ENCODE results near the gene TXNDC5.
"Not testable (repeated sequence)": the region's sequence is repeated elsewhere in the genome, so short reads cannot be mapped to it uniquely, and the experiment has no call there.

The TXNDC5 gene

DNA sequence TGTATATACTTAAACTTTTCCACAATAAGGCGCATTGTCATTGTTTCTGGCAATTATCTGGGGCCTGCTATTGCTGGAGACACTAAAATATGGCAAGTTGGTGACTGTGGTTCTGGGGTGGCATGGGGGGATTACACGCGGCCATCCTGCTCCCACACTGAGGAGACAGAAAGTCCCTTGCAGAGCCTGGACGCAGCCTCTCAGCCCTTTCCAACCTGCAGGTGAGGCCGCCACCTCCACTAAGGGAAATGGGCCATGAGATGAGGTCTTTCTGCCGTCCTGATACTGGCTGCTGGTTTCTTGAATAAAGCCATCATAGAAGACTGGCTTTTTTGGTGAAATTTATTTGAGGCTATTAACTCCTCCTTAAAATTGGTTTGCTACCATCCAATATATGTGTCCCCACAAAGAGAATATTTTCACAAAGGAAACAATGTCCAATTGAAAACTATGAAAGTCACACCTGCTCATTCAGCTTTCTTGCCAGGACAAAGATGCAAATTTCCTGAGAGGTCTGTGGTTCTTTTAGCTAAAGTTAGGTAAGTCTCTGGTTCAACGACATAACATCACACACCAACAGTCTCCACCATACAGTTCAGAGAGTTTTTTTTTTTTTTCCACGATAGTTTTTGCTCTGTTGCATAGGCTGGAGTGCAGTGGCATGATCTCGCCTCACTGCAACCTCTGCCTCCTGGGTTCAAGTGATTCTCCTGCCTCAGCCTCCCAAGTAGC, 13.0 kb downstream of the TXNDC5 start:
- FAIRE-seq = peak; percentile 88

DNA sequence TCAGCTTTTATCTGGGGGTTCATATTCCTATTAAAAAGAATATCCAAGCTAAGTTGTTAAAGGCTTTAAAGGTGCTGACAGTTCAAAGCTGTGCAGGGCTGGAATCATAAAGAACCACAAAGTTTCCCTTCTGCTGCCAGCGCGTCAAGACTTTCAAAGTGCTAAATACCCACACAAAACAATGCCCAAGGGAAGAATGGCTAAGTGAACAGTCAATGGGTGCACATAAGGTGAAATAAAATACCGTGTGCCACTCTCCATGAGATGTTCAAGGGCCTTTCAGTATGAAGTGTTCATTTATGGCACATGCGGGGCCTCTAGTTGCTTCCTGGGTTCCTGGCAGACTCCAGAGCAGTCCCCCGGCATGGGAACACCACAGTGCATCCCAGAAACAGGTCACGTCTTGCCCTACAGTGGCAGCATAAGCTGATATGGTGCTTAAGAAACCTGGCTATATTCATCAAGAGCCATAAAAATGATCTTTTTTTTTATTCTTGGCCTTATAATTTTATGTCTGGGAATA, 14.1 kb downstream of the TXNDC5 start:
- DNase-seq (ENCODE audit: insufficient read length, low spot score) = no peak
- no peak for FAIRE-seq

More for the DNA sequence above, 13.0 kb downstream of the TXNDC5 start:
- DNase-seq (ENCODE audit: insufficient read length, low spot score) = no peak

DNA sequence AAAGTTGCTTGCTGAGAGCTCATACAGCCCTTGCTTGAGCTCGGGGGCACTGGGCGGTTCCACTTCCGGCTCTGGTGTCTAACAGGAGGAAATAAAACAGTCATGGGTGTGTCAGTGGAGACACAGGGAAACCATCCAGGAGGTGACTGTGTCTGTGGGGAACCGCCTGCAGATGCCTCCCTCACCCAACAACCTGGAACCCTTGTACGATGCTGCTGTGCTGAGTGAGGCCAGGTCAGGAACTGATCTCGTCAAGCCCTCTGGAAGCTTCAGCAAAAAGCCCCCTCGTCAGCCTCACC, 15.5 kb downstream of the TXNDC5 start:
- no peak for FAIRE-seq
- DNase-seq (ENCODE audit: insufficient read length, low spot score) = no peak

DNA sequence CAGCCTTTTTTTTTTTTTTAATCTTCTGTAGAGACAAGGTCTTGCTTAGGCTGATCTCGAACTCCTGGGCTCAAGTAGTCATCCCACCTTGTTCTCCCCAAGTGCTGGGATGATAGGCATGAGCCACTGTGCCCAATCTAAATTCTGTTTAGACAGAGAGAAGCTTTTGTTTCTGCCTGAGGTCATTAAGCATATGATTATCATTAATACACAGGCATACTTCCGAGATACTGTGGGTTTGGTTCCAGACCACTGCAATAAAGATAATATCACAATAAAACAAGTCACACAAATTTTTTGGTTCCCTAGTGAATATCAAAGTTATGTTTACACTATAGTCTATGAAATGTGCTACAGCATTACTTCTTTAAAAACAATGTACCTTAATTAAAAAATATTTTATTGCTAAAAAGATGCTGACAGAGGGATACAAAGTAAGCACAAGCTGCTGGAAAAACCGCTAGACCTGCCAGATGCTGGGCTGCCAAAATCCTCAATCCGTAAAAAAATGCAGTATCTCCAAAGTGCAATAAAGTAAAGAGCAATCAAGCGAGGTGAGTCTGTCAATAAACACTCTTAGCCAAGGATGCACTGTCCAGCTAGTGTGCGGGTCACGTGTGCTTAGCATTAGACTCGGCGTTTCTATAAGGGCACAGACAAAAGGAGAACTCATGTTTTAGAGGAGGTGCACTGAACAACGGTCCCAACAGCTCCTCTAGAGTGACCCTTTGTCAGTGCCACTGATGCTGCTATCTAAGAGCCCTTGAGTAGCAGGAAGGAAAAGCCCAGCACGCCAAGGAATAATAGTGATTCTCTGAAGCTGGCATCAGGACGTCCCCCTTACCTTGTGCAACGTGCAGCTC, 16.1 kb downstream of the TXNDC5 start:
- no peak for FAIRE-seq
- DNase-seq (ENCODE audit: insufficient read length, low spot score) = no peak

DNA sequence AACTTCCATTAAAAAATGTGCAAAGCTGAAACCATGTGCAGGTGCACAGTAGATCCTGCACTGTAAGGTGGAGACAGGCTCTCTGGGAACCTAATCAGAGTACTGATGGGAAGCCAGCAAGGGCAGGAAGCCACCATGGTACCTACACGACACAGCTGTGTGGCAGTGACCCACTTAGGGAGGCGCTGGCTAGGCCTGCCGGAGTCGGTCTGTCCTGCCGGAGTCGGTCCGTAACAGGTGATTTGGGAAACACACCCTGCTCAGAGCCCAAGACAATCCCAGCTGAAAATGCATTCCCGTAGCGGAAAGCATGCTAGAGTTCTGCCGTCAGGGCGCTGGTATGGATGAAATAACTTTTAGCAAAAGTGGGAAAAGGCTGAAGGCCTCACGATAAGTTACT, 17.2 kb downstream of the TXNDC5 start:
- DNase-seq (ENCODE audit: insufficient read length, low spot score) (no peak), FAIRE-seq (no peak)

DNA sequence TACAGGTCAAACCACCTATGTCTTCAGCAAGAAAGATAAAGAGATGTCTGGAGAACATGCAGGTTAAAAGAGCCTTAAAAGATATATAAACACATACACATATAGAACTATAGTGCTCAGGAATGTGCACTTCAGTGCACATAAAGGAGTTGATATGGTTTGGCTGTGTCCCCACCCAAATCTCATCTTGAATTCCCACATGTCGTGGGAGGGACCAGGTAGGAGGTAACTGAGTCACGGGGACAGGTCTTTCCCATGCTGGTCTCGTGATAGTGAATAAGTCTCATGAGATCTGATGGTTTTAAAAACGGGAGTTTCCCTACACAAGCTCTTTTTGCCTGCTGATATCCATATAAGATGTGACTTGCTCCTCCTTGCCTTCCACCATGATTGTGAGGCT, 18.2 kb downstream of the TXNDC5 start:
- DNase-seq (ENCODE audit: insufficient read length, low spot score); FAIRE-seq: not testable (repeated sequence)

DNA sequence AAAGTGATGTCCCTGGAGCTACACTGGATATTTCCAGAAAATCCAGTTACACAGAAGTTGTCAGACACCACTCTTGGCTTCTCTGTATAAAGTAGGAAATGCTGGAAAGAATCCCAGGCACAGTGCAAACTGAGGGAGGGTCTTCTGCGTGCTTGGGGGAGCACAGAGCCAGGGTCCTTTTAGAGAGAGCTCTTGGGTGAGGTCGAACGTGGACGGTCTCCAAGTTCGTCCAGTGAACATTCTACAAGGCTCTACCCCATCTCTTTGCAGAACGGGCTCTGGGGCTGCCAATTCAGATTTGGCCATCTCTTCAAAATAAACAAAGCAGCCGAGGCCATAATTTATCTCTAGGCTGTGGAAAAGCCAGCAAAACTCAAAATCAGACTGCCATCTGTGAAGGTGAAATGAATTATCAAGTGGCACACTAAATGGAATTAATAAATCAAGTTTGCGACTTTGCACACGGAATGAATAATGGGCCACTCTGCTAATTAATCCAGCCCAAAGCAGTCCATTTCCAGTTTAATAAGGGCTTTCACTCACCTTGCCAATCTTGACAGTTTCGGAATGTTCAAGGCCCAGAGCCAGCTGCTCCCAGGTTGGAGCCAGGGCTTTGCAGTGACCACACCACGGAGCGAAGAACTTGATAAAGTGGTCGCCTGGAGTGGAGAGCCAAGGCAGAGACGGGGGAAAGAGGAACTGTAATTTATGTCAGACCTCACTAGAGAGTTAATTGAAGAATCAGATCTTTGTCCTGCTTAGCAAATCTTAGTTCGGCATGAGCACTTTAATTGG, 19.3 kb downstream of the TXNDC5 start:
- FAIRE-seq = no peak

DNA sequence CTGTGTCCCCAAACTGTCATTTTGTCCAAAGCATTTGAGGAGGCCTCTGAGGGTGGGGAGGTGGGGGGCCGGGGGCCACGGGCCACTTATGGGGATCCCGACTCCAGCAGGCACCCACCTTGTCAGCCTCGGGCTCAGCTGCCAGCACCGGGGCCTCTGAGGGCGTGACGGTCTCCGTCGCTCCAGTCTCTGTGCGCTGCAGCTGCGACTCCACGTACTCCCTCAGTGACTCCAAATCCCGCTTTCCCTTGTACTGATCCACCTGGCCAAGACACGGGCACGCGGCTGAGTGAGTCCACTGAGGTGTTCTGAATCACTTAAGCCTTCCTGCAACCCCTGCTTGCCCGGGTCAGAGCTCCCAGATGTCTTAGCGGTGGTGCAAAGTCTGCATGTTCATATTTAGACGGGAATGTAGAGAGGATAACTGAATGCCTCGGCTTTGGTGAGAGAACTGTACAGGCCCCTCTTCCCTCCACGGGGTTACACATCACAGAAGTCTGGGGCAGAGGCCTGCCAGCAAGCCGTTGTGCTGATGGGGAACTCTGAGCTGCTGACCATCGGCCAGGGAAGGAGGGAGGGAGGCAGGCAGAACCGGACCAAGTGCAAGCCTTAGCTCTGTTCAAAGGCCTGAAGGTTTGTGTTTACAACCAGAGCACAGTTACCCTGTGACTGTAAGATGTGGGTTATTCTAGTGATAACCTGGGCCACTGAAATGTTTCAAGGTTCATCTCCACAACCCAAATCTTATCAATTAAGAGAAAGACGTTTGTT, 21.8 kb downstream of the TXNDC5 start:
- DNase-seq (ENCODE audit: insufficient read length, low spot score) (no peak), FAIRE-seq (no peak)

More for the DNA sequence above, 19.3 kb downstream of the TXNDC5 start:
- DNase-seq (ENCODE audit: insufficient read length, low spot score) = no peak

DNA sequence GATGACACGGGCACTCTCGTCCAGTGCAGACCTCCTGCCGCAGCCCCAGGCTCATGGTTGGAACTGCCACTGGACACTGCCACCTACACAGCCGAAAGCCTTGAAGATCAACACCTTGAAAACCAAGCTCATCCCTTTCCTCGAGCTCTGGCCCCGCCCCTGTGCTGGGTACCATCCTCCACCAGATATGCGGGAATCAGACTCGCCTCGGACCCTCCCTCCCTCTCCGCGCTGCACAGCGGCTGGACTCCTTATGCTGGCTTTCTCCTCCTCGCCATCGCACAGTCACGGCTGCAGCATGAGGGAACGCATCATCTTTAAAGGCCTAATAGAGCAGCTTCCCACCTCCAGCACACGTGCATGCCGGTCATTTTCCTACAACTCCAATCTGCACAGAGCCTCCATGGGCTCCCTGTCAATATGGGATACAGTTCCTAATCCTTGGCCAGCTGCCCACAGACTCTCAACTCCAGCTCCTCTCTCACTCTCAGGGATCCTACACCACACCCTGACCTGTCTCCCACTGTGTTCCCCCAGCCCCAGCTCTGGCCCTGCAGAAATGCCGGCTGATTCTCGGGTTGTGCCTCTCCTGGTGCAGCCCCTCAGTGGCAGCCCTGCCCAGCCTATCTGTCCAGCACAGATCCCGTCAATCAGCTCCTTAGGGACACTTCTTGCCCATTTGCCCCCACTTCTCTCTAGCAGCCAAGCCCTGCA, 23.2 kb downstream of the TXNDC5 start:
- DNase-seq (ENCODE audit: insufficient read length, low spot score) = no peak
- FAIRE-seq = no peak

DNA sequence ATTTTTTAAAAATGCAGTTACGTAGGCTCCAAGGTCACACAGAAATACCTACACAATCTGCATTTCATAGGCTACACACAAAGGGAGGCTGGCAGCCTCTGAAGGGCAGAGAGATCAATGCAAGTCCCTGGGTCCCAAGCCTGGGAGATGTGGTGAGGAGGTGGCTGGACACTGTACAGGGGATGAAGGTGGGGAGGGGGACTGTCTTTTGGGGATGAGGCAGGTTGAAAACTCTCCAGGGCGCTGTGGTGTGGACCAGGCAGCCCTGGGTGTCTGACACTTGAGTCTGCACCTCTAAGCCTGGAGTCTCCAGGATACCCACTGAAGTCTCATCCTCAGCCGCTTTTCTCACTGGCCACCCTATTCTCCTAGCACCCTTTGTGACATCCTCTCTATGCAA, 24.5 kb downstream of the TXNDC5 start:
- FAIRE-seq = no peak
- no peak for DNase-seq (ENCODE audit: insufficient read length, low spot score)

DNA sequence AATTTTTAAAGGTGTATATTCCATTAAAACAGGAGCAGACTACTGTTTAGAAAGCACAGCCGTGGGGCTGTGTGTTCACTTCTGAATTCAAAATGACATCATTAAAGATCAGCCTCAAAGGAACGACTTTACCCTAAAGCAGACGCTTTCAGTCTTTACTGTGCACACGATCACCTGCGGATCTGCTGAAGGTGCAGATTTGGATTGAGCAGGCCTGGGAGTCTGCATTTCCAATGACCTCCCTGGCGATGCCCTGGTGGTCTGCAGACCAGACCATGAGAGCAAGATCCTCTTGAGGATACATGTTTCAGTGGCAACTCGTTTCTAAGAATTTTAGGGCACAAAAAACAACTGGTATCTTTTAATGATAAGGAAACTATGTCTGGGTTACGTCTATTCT, 27.2 kb downstream of the TXNDC5 start:
- FAIRE-seq (no peak), DNase-seq (ENCODE audit: insufficient read length, low spot score) (no peak)

DNA sequence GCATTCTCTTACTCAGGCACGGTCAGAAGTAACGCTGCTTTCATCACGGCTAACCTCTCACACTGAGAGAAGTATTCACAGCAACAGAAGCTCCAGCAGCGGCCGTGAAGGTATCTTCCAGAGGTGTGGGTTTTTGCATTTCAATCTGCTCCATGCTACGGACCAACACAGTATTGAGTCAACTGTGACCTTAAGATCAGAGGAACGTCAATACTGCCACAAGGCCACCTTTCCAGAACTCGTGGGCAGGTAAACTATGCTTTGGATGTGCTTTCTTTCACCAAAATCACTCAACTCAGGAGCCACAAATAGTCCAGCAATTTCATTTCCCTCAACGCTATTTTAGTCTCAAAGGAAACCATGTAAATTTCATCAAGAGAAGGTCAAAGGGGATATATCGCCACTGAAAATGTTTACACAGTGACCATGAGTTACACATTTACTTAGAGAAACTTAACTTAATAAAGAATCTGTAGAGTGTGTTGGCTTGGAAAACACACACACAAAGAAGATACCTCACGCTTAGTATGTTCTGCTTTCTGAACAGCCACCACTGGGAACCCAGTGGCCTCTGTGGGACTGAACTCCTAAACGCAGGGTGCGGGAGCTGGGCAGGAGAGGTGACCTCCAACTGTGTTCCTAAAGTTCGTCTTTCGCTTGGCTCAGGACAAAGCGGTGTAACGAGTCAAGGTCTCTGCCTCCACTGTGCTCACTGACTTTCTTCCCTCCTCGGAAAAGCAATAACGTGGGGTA, 27.9 kb downstream of the TXNDC5 start:
- DNase-seq (ENCODE audit: insufficient read length, low spot score) (no peak), FAIRE-seq (no peak)

DNA sequence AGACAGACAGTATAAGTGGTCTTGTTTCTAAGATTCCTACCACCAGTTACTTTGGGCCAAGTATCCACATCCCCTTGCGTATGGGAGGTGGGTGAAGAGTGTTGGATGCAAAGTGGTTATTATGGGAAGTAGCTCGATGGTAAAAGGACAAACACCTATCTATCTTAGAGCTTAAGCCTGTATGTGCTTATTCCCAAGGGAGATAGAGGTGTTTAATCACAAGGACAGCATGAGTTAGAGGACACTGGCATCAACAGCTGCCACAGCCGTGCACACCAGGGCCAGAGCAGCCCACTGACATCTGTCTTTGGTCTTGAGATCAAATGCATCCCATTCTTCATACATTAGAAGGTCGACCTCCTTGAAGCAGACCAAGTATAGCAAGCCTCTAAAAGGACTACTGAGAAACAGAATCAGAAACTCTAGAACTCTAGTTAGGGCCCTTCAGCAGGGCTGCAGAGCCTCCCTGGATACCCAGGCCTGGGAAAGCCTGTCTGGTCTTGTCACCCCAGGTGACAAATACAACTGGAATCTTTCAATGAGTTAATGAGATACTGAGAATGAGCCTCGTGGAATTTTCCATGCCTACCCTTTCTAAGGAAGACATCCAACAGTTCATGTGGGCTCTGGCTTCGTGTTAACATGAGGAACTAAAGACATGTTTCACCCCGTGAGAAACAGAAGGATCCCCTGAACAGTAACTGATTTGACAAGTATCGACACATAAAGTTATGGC, 28.7 kb downstream of the TXNDC5 start:
- FAIRE-seq (no peak), DNase-seq (ENCODE audit: insufficient read length, low spot score) (no peak)

DNA sequence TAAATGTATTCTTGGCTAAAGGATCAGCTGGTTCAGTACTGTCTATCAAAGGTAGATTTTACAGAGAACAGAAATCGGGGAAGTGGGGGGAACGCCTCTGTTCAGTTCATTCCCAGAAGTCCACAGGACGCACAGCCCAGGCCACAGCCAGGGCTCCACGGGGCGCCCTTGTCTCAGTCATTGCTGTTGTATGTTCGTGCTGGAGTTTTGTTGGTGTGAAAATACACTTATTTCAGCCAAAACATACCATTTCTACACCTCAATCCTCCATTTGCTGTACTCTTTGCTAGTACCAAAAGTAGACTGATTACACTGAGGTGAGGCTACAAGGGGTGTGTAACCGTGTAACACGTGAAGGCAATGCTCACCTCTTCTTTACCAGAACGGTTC, 29.9 kb downstream of the TXNDC5 start:
- DNase-seq (ENCODE audit: insufficient read length, low spot score) = no peak

DNA sequence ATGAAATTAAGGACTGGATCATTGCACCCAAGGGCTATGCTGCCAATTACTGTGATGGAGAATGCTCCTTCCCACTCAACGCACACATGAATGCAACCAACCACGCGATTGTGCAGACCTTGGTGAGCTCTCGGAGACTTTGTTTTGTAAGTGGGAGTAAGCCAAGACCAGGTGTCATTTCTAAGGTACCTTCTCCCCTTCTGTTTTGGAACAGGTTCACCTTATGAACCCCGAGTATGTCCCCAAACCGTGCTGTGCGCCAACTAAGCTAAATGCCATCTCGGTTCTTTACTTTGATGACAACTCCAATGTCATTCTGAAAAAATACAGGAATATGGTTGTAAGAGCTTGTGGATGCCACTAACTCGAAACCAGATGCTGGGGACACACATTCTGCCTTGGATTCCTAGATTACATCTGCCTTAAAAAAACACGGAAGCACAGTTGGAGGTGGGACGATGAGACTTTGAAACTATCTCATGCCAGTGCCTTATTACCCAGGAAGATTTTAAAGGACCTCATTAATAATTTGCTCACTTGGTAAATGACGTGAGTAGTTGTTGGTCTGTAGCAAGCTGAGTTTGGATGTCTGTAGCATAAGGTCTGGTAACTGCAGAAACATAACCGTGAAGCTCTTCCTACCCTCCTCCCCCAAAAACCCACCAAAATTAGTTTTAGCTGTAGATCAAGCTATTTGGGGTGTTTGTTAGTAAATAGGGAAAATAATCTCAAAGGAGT, 30.4 kb downstream of the TXNDC5 start:
- no peak for FAIRE-seq
- no peak for DNase-seq (ENCODE audit: insufficient read length, low spot score)

More for the DNA sequence above, 29.9 kb downstream of the TXNDC5 start:
- FAIRE-seq = no peak

DNA sequence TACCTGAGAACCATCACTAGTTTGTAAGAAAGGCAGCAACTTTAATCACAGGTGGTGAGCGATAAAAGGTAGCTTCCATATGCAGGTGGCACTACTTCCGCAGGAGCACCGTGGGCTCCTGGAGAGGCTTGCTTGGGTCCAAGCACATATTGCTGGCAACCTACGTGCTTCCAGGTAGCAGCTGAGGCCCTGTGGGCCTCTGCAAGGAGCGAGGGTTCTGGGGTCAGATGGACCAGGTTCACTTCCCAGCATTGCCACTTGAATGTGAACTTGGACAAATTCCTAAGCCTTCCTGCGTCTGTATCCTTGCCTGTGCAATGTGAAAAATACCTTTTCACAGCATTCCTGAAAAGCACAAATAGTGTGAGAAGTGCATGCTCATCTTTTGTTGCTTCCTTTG, 31.0 kb downstream of the TXNDC5 start:
- FAIRE-seq (no peak), DNase-seq (ENCODE audit: insufficient read length, low spot score) (no peak)

DNA sequence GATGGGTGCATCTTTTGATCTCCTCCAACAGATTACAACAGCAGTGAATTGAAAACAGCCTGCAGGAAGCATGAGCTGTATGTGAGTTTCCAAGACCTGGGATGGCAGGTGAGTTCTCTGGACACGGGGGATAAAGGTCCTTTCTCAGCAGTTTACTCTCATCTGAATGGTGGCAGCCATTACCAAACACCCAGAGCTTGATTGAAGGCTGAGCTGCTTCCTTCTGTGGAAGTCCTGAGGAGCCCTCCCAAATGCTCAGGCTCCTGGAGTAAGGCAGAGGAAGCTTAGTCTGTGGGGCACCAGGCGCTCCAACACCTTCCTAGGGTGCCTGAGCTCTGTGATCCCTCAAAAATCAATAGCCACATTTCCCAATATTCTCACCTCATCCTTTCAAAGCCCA, 31.5 kb downstream of the TXNDC5 start:
- DNase-seq (ENCODE audit: insufficient read length, low spot score) = no peak
- FAIRE-seq = no peak
